Stimulated activated CD4-positive, alpha-beta T cell treated with anti-CD3 and anti-CD28 coated beads, Interleukin-2, amount 100 ng/mL, for 4 hours (primary cell): ENCODE results near the gene FANCC.

Source experiments
- DNase-seq: peaks from one replicate; pipeline ENCODE4 v3.0.0-alpha.2; 2020; ENCODE audit warnings: low read depth

The FANCC gene

DNA sequence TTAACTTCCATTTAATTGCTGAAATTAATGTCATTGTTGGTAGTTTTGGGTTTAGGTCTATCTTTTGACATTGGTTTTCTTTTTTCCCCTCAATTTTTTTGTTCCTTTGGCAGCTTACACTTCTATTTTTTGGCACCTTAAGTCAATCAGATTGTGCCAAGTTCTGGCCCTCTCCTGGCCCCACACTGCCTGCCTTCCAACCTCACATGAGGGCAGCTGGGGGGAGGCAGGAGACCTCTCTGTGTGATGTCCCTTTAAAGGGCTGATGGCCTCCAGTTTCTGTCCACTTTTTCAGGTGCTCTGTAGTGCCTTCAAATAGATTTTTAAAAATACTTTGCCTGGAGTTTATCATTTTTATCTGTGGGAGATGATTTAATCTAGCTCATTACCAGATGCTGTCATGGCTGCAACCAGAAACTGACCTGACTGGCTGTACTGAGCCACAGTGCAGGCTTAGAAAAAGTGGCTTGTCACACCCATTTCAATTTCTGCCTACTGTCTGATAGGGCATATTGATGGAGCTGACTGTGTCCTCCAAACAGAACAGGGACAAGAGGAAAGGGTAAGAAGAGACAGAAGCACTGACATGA is 196.6 kb downstream of the FANCC start:
- DNase-seq = no peak

- DNase-seq = no peak
Observed at GRCh38 chr9:95118596-95118995, 198.9 kb downstream of the FANCC start.

GRCh38 chr9:95116808-95117204 is 200.7 kb downstream of the FANCC start:
- no peak for DNase-seq

DNA sequence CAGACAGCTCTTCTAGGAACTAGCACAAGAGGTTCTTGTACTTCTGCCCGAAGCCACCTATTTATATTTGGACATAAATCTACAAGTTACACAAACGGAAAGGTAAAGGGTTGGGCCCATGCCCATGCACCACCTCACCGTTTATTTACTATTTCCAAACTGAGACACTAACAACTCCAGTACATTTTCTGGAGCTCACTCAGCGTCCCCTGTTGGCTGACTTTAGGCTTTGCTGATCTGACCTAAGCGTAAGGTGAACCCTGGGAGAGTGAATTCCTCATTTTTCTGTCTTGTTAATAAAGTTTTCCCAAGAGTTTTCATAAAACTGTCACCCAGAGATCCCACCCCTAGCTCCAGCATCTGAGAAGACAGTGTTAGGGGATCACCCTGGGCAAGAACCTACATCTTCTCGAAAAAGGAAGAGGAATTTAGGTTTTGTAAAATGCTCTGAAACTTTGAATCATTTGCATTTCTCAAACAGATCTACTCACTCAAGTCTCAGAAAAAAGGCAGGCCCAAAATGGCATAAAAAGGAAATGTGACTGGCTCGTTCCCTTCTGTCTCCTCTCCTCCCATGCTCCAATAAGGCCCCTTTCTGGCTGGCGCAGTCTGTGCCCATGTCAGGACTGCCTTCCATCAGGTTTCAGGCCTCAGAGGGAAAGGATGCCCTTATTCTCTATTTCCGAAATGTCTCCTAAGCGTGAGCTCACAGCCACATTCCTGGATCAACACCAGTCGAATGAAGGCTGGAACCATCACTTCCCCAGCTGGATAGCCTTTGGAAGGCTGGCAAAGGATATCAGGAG is 201.3 kb downstream of the FANCC start:
- no peak for DNase-seq

- DNase-seq = no peak
Observed at GRCh38 chr9:95115104-95115503, 202.4 kb downstream of the FANCC start.

GRCh38 chr9:95112436-95113280 is 204.9 kb downstream of the FANCC start:
- DNase-seq = no peak

DNA sequence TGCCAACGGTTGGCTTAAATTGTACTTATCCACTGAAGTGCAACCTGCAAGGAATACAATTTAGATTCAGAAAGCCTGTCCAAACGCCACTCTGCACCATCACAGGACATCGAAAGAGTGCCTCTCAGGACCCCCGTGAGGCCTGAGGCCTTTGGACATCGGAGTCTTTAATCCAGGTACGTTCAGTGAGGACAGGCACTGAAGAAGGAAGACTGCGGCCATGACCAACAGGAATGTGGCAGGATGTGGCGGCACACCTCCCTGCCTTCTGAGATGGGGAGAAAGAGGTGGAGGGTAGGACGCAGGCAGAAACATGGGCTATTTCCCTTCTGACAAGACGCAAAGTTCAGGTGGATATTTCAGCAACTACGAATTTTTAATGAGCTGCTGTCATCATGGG is 205.8 kb downstream of the FANCC start:
- no peak for DNase-seq

DNA sequence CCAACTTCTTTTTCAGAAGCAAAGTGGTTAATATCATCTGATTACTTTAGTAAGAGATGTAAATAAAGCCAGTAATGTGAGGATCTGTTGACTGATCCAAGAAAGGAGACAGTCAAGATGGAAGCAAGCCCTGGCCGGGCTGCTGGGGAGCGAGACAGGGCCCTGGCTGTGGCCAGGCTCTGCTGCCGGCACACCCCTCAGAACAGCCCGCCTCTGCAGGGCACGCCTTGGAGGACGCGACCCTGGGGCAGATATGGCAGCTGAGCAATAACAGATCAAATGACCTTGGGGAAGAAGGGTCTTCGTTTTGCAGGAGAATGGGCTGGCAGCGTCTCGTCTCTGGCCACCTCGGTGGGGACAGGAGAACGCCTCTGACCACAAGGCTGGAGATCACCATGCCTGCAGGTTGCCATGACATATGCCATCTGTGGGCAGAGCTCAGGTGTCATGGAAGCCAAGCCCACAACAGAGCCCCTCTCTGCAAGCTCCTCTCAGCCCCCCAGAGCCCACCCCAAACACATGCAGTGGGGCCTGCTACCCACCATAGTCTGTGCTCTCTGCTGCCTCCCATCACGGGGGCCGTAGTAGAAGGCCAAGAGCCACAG is 206.5 kb downstream of the FANCC start:
- DNase-seq = no peak

DNA sequence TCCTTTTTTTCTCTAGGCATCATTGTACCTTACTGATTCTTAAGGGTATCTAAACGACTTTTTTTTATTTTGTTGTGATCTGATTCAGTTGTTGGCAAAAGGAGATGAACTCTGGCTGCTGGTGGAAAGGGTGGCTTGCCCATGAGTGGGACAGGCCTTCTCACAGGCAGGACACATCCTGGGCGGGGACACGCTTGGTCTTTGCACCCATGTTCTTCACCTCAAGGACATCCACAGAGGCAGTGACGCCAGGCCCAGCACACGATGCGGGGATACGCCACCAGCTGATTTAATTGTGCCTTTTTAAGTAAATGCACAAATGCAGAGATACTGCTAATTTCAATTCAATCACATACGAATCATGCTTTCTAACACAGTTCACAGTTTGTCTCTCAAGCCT is 208.1 kb downstream of the FANCC start:
- DNase-seq = no peak

DNA sequence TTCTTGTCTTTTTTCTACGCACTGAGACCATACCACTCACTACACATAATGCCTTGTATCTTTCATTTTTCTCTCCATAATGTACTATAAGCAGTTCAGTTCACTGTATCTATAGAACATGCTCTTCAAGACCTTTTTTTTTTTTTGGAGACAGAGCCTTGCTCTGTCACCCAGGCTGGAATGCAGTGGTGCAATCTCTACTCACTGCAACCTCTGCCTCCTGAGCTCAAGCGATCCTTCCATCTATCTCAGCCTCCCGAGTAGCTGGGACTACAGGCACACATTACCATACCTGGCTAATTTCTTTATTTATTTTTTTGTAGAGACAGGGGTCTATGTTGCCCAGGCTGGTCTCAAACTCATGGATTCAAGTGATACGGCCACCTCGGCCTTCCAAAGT is 208.7 kb downstream of the FANCC start:
- DNase-seq = no peak

DNA sequence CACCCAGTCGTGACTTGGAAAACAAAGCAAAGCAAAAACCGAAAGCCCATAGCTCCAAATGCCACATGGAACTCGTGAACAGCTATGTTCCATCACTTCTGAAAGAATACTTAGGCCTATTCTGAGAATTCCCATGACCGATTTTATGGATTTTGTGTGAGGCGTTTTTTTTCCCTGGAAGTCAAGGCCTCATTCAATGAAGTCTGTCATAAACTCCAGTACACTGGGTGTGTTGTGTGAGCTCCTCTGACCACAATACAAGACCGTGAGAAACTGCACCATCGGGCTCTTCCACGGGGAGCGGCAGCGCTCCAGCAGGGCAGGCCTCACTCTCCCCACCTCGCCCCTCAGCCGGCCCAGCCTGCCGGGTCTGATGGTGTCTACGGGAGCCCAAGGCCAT is 209.5 kb downstream of the FANCC start:
- DNase-seq = no peak

DNA sequence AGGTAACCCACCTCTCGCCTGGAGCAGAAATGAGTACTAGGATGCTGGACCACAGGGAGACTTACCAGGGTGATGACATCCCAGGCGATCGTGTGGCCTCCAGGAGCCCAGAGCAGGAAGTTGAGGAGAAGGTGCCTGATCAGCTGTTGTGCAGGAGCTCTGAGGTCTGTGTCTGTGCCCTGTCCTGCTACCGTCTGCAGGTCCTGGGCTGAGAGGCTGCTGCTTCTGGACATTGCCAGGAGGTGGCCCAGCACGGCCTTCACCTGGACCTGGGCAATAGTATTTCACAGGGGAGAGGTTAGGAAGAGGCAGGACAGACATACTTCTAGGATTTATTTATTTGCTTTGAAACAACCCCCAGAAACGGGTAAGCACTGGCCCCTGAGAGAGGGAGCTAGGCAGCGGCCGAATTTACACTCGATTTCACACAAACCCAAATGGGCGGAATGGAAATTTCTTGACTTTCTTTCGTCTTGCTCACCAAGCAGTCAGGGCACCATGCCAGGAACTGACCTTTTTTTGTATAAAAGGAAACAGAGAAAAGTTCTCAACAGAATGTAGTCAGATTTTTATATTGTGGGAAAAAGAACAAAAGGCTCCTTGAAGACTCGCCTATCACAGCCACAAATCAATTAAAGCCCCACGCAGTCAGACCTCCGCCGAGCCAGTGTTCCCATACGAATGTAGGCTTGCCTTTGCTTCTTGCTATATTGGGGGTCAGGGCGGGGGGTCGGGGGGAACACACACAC is 210.3 kb downstream of the FANCC start:
- no peak for DNase-seq

GRCh38 chr9:95105519-95106287 is 211.8 kb downstream of the FANCC start:
- DNase-seq = no peak

DNA sequence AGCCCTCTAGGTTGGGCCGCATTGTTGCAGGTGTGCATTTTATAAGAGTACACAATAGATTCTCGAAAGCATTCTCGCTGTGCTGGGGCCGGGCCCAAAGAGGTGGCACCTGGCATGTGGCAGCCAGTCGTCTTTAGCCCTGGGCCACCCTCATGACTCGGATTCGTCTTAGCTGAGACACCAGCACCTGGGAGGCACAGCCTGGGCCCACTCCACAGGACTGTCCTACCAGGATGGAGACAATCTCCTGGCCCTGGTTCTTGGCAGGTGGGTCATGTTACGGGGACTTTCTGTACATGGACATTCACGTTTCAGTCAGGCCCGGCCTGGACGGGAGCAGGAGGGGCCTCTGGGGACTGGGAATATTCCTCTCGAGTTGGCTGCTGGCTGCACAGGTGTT is 212.5 kb downstream of the FANCC start:
- DNase-seq = no peak

- no peak for DNase-seq
Observed at GRCh38 chr9:95104581-95104960, 212.9 kb downstream of the FANCC start.

DNA sequence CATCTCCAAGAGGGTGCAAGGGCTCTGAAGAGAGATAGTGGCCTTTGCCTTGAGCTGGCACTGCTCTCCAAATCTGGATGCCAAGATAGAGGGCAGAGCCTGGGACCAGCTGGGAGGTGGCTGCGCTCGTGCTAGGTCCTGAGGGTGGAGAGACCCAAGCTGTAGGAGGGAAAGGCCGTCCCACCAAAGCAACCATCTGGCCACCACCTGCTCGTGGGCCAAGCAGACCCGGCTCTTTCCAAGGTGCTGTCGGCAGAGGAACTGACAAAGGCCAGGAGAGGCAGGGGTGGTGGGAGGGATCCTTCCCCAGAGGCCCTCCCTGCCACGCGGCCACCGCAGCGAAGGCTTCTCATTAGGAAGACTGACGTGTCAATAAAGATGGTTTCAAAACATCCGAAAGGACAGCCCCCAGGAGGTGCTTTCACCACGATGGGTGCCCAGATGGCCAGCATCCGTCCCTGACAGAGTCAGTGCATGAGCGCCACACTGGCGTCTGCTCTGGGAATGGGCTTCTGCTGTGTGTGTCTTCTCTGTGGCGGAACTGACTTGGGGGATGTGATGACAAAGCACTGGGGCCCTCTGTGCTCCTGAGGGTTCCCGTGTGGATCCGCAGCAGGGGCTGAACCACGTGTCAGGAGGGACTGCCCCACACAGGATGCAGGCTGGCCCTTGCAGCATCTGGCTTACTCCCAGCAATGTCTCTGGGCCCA is 213.5 kb downstream of the FANCC start:
- no peak for DNase-seq

- no peak for DNase-seq
Observed at GRCh38 chr9:95103281-95103771, 214.2 kb downstream of the FANCC start.

DNA sequence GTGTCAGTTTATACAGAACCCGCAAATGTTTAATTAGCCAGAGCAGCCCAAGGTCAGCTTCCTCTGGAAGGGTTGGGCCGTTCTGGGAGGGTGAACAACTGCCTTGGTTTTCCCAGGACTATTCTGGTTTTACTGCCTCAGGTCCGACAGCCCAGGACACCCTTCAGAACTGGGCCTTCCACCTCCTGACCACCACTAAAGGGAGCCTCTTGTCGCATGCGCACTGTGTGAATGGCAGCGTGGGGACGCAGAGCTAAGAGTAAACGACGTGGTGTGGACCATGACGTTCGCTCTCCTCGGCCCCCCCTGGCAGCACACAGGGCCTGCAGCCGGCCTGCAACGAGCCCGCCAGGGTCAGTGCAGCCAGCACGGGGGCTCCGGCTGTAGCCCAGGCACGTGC is 214.9 kb downstream of the FANCC start:
- no peak for DNase-seq

DNA sequence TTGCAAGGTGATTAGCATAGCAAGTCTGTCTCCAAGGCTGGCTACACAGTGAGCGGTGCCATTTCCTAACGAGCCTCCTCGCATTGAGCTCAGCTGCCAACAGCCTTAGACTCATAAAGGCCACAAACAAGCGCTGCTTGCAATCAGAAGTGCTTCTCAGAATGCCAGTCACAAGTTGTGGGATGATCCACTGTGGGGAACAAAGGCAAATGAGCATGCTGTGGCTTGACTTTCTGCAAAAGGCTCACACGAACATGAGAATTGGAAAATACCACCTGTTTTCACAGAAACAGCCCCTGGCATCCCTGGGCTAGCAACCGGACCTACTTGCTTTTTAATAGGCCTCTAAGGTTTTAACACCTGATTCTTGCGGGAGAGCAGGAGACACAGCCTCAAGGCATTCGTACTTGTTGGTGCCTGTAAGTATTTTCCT is 215.5 kb downstream of the FANCC start:
- DNase-seq = no peak

DNA sequence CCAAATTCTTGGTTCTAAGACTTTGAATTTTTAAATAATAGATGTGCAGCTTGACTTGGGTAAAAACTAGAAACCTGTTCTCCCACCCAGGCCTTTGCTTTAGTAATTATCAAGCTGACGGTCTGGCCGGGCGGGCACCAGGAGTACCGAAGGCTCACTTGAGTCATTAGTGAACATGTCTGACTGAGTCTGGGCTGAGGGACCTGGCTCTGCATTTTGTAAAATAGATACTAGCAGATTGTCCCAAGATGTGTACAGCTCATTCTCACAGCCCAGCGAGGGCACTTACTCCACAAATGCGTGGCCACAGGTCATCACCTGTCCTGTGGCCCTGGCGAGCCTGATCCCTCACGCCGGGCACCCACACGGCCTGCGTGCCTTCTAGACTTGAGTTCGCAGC is 216.2 kb downstream of the FANCC start:
- DNase-seq = no peak
